Measurements from ENCODE around the gene CENPM.

GRCh38 chr22:41931701-41932269 lies 15.2 kb downstream of the CENPM start:
- TF ChIP-seq ZNF274 (IDR thresholded peaks at IDR 0.05; ENCODE audit: low read depth, low read length) (no peak), YY1 (IDR thresholded peaks at IDR 0.05; ENCODE audit: insufficient read depth, insufficient read length) (no peak)
